C4-2B (cell line): ENCODE data around the gene SGSM2.

Experiments
- H3K27ac ChIP-seq: fragments of 450-650 bp; 2 replicates; pipeline ENCODE4 v1.5.1; 2017
- ZFX ChIP-seq: fragments of 450-650 bp; IDR thresholded peaks from 2 replicates; pipeline ENCODE4 v1.6.1; 2017
- TF ChIP-seq, protein P1 (sequence below): fragments of 450-650 bp; conservative IDR thresholded peaks from 2 replicates; pipeline ENCODE4 v1.5.1; 2017; ENCODE audit warnings: mild to moderate bottlenecking

SGSM2 gene

DNA sequence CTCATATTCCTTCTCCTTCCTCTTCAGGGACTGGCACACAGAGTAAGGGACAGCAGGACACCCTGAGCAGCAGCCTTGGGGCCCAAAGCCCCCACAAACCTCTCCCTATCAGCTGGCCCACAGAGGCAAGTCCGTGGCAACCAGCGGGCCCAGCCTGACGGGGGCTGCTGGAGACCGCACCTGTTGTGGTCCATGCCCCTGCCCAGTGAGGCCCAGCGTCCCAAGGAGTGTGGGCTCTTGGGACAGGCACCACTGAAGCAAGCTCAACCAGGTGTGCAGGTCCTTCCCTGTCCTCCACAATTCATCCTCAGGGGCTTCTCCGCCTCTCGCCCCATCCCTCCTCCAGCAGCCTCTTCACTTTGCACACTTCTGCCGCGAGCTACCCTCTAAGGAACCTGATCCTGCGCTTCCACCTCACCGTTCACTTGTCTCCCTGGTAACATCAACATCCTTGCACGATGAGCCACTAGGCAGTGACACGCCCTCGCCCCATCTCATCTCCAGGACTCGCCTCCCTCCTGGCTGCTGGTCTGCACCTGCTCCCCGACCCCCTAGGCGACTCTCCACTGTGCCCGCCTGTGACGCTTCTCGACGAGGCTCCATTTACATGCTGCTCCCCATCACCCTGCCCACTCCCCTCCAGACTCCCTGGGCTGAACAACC, 50.9 kb downstream of the SGSM2 start:
- H3K27ac ChIP-seq, result no peak overlapping the region
- TF ChIP-seq, protein P1, sequence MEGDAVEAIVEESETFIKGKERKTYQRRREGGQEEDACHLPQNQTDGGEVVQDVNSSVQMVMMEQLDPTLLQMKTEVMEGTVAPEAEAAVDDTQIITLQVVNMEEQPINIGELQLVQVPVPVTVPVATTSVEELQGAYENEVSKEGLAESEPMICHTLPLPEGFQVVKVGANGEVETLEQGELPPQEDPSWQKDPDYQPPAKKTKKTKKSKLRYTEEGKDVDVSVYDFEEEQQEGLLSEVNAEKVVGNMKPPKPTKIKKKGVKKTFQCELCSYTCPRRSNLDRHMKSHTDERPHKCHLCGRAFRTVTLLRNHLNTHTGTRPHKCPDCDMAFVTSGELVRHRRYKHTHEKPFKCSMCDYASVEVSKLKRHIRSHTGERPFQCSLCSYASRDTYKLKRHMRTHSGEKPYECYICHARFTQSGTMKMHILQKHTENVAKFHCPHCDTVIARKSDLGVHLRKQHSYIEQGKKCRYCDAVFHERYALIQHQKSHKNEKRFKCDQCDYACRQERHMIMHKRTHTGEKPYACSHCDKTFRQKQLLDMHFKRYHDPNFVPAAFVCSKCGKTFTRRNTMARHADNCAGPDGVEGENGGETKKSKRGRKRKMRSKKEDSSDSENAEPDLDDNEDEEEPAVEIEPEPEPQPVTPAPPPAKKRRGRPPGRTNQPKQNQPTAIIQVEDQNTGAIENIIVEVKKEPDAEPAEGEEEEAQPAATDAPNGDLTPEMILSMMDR, result no peak
- TF ChIP-seq ZFX, result no peak

DNA sequence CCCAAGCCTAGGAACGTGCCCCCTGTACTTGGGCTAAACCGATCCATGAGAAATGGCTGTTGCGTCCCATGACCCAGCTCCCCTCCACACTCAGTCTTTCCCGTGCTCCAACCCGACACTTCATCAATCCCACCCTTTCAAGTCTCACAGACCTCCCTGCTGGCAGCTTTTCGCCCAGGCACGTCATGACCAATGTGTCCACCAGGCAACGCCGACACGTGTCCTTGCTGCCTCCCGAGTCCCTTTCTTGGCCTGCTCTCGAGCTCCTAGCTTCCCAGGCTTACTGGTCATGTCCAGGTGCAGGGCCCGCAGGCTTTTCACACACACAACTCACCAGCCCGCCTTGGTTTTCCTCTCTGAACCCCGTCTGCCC, 51.4 kb downstream of the SGSM2 start:
- no peak for TF ChIP-seq ZFX
- TF ChIP-seq, protein P1, result no peak
- no peak overlapping the region for H3K27ac ChIP-seq

DNA sequence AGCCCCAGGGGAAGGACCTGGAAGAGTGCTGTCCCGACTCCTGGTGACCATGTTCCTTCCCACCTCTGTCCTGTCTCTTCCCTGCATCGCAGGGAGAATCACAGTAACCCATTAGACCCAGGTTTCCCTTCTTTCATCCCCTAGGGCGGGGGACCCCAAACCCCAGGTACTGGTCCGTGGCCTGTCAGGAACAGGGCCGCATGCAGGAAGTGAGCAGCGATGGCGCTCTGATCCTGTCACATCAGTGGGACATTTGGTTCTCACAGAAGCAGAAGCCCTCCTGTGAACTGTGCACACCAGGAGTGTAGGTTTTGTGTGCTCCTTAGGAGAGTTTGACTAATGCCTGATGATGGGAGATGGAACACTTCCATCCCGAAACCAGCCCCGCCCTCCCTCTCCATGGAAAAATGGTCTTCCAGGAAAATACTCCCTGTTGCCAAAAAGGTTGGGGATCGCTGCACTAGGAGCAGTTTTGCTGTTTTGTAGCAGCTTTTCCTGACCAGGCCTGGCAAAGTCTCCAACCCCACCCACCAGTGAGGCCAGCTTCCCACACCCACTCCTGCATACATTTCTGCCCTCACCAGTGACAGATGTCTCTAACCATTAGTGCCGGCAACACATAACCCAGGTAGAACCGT, 53.0 kb downstream of the SGSM2 start:
- TF ChIP-seq ZFX, result no peak
- TF ChIP-seq, protein P1, result no peak
- no peak overlapping the region for H3K27ac ChIP-seq

DNA sequence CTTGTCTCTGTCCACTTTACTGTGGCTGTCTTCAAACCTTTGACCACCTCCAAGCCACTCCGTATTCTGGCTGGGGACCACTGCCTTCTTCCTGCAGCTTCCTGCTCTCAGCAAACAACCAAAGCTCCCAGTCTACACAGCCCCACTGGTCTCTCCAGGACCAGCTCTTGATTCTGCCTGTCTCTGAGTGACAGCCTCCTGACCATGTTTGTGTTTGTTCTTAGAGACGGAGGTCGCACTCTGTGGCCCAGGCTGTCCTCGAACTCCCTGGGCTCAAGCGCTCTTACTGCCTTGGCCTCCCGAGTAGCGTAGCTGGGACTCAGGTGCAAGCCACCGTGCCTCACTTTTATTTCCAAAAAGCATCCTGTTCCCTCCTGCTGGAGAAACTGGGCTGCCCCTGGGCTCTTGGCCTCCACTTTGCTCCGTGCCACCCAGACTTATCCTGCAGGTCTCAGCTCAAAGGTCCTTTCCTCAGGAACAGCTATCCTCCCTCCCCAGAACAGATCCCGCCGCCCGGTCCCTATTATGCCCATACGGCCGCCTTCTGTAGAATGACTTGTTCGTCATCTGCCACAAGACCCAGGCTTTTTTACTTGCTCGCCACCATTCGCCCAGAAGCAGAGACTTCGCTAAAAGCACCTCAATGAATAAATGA, 54.4 kb downstream of the SGSM2 start:
- TF ChIP-seq ZFX, result no peak
- TF ChIP-seq, protein P1, result no peak
- H3K27ac ChIP-seq, result peak overlapping the region; percentile 97

DNA sequence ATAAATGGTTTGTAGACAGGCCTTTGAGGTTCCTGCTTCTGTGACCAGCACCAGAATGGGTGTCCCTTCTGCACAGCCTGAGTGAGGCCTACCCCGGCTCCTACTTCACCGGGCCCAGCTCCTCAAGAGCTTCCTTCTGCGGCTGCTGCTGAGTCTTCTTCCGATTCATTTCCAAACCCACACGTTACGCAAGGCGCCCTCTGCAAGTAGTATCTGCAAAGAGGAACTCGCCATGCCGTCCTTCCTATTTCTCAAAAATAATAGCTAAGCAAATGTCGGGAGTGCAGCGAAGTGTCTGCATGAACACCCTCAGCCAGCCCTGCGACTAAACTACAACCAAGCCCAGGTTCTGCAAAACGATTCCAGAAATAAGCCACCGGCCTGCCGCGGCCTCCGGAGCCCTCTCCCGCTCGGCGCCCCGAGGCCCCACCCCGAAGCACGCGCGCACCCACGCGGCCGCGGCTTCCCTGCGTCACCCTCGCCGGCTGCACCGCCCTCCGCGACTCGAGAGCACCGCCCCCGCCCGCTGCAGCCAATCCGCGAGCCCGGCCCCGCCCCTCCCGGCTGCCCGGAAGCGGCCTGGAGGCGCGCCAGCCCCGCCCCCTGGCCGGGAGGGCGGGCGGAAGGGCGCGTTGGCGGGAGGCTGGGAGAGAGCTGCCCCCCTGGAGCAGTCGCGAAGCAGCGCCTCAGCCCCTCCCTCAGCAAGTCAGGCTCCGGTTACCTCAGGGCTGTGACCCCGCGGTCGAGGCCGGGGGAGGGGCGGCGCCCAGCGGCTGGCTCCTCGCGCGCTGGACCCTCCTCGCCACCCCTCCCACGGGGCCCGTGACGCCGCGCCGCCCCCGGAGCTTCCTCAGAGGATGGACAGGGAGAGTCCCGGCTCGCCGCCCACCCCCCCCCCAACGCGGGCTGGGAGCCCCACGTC, 55.2 kb downstream of the SGSM2 start:
- H3K27ac ChIP-seq, result peak overlapping the region; percentile 97
- no peak for TF ChIP-seq ZFX
- TF ChIP-seq, protein P1, result no peak

DNA sequence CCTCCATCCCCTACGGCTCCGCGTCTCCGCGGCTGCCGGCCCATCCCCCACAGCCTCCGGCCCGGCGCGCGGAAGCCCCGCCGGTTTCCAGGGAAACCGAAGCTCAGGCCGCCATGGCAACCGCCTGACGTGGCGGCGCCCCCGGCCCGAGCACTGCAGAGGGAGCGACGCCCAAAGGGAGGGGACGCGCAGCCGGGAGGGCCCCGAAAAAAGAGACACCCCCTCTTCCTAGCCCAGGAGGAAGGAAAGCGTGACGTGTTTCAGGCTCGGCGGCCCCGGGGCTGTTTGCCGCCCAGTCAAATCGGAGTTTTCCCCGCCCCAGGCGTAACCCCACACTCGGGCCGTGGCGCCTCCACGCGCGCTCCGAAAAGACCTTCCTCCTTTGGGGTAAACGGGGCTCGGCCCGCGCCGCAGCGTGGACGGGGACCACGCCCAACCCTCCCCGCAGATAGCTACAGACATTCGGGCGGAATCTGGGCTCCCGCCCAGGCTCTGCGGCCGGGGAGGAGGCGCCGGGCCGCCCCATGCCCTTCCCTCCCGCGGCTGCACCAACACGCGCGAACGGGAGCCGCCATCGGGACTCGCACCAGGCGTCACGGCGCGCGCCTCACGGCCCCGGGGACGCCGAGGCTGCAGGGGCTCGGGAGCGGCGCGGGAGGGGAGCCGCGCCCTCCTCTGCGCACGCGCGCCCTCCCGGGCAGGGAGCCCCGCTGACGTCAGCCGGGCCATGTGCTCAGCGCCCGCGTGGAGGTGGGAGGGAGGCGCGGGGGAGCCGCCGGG, 56.1 kb downstream of the SGSM2 start:
- TF ChIP-seq ZFX, result no peak
- TF ChIP-seq, protein P1, result no peak
- H3K27ac ChIP-seq, result peak overlapping the region; percentile 97
